H1 (cell line): ENCODE results near the gene TTLL9. TPM values are rescaled to one million over a fixed set of nuclear protein-coding genes. Genes with fewer than 3 reads are reported as not detected.

Source experiments
- CTCF ChIA-PET: fragments of 300-600 bp; sonication (Branson Sonifier 250); formaldehyde crosslinking; loops from one replicate; lab custom pipeline; 2021; ENCODE audit not compliant: partially characterized antibody; lab: Charles Lee
- POLR2A ChIA-PET: fragments of 300-600 bp; sonication (Branson Sonifier 250); formaldehyde crosslinking; loops from one replicate; lab custom pipeline; 2021; ENCODE audit warnings: inconsistent platforms; ENCODE audit not compliant: partially characterized antibody; lab: Charles Lee
- DNase-seq, 2 experiments: peaks; one replicate each; pipeline versions ENCODE4 v3.0.0 to v3.0.0-alpha.2; 2010 to 2022; ENCODE audit warnings: low spot score in 2 of 2, low read depth in 1 of 2, mixed read lengths in 1 of 2
- FAIRE-seq: peaks from 2 replicates; lab custom pipeline; 2011; peaks lifted over from hg19 to GRCh38; lab: Jason Lieb, UNC
- H2AFZ ChIP-seq: 2 replicates; pipeline ENCODE4 v1.8.1; 2012; ENCODE audit warnings: low read length, inconsistent platforms
- H2AK5ac ChIP-seq: 2 replicates; pipeline ENCODE4 v1.6.1; 2013; ENCODE audit warnings: low read depth, low read length
- H2BK120ac ChIP-seq: replicated peaks from 2 replicates; pipeline ENCODE3; 2013; ENCODE audit warnings: low read depth, low read length, inconsistent platforms
- H2BK12ac ChIP-seq: 2 replicates; pipeline ENCODE4 v1.6.1; 2013; ENCODE audit warnings: low read depth, low read length
- H2BK15ac ChIP-seq: 2 replicates; pipeline ENCODE4 v1.6.1; 2013; ENCODE audit warnings: low read length
- H2BK20ac ChIP-seq: 2 replicates; pipeline ENCODE4 v1.6.1; 2013; ENCODE audit warnings: low read length
- H2BK5ac ChIP-seq: 2 replicates; pipeline ENCODE4 v1.6.1; 2013; ENCODE audit warnings: low read depth, low read length
- H3K14ac ChIP-seq: 2 replicates; pipeline ENCODE4 v1.6.1; 2013; ENCODE audit warnings: inconsistent platforms; ENCODE audit not compliant: insufficient read length
- H3K18ac ChIP-seq: 2 replicates; pipeline ENCODE4 v1.6.1; 2013; ENCODE audit warnings: low read length; ENCODE audit errors: extremely low read depth
- H3K23ac ChIP-seq: 2 replicates; pipeline ENCODE4 v1.6.1; 2013; ENCODE audit warnings: inconsistent platforms; ENCODE audit not compliant: insufficient read length
- H3K23me2 ChIP-seq: 2 replicates; pipeline ENCODE4 v1.6.1; 2013; ENCODE audit warnings: low read depth, low read length
- H3K27ac ChIP-seq: 2 replicates; pipeline ENCODE4 v1.6.1; 2011; ENCODE audit warnings: low read depth, low read length, inconsistent platforms
- H3K27me3 ChIP-seq, 4 experiments: replicated peaks in 1 of 4; 1 replicate in 1 of 4; 2 replicates in 3 of 4; pipeline versions ENCODE4 v1.6.1 to v1.8.1; 2011 to 2013; ENCODE audit warnings: low read length in 3 of 4, mild to moderate bottlenecking in 3 of 4, inconsistent platforms in 2 of 4, mixed read lengths in 2 of 4, moderate library complexity in 1 of 4; ENCODE audit not compliant: control insufficient read depth in 3 of 4, insufficient read depth in 3 of 4; ENCODE audit errors: extremely low read depth in 1 of 4
- H3K36me3 ChIP-seq, 4 experiments: 2 replicates each; pipeline versions ENCODE4 v1.6.1 to v1.8.1; 2011 to 2013; ENCODE audit warnings: mild to moderate bottlenecking in 4 of 4, low read length in 3 of 4, moderate library complexity in 2 of 4, control low read depth in 1 of 4, inconsistent platforms in 1 of 4; ENCODE audit not compliant: insufficient read depth in 4 of 4, control insufficient read depth in 2 of 4
- H3K4ac ChIP-seq: replicated peaks from 2 replicates; pipeline ENCODE3; 2013; ENCODE audit warnings: low read length, low read depth, mixed read lengths, inconsistent platforms; ENCODE audit not compliant: insufficient read length
- H3K4me1 ChIP-seq, 4 experiments: replicated peaks in 1 of 4; 1 replicate in 1 of 4; 2 replicates in 3 of 4; pipeline versions ENCODE4 v1.6.1 to v1.8.1; 2011 to 2013; ENCODE audit warnings: low read length in 3 of 4, inconsistent platforms in 2 of 4, mixed read lengths in 1 of 4; ENCODE audit not compliant: insufficient read depth in 4 of 4, control insufficient read depth in 3 of 4
- H3K4me2 ChIP-seq, 2 experiments: 2 replicates each; pipeline versions ENCODE4 v1.6.1 to v1.8.1; 2011 to 2013; ENCODE audit warnings: low read depth in 2 of 2, low read length in 2 of 2, control low read depth in 1 of 2, inconsistent platforms in 1 of 2, mild to moderate bottlenecking in 1 of 2; ENCODE audit not compliant: insufficient read depth in 1 of 2
- H3K4me3 ChIP-seq, 4 experiments: fragments of 200-600, 300-600 bp in 1 of 4; sonication (generic), shearing (Covaris generic), sonication (Bioruptor Twin) in 1 of 4; 2 replicates each; pipeline versions ENCODE4 v1.5.1 to v1.8.1; 2011 to 2016; ENCODE audit warnings: low read length in 4 of 4, low read depth in 3 of 4, control low read depth in 2 of 4, inconsistent platforms in 2 of 4, mild to moderate bottlenecking in 2 of 4, mixed read lengths in 1 of 4, moderate library complexity in 1 of 4; ENCODE audit not compliant: insufficient read depth in 2 of 4; ENCODE audit errors: extremely low read depth in 1 of 4
- H3K56ac ChIP-seq: replicated peaks from 2 replicates; pipeline ENCODE3; 2013; ENCODE audit warnings: low read depth, mild to moderate bottlenecking, mixed read lengths, low read length, inconsistent platforms; ENCODE audit not compliant: insufficient read length
- H3K79me1 ChIP-seq: 2 replicates; pipeline ENCODE4 v1.6.1; 2013; ENCODE audit warnings: low read depth, low read length, control low read depth
- H3K79me2 ChIP-seq, 2 experiments: 2 replicates each; pipeline versions ENCODE4 v1.6.1 to v1.8.1; 2012 to 2013; ENCODE audit warnings: low read length in 2 of 2, mild to moderate bottlenecking in 2 of 2, inconsistent platforms in 1 of 2; ENCODE audit not compliant: insufficient read depth in 2 of 2, control insufficient read depth in 1 of 2
- H3K9ac ChIP-seq, 4 experiments: replicated peaks in 1 of 4; 1 replicate in 1 of 4; 2 replicates in 3 of 4; pipeline versions ENCODE4 v1.6.1 to v1.8.1; 2011 to 2013; ENCODE audit warnings: low read depth in 3 of 4, low read length in 3 of 4, control low read depth in 2 of 4, mild to moderate bottlenecking in 2 of 4, moderate library complexity in 2 of 4, inconsistent platforms in 1 of 4; ENCODE audit errors: extremely low read depth in 1 of 4
- H3K9me3 ChIP-seq, 2 experiments: 2 replicates each; pipeline versions ENCODE4 v1.6.1 to v1.8.1; 2012 to 2013; ENCODE audit warnings: mild to moderate bottlenecking in 2 of 2, moderate library complexity in 2 of 2, control low read depth in 1 of 2, inconsistent platforms in 1 of 2, low read depth in 1 of 2, low read length in 1 of 2, mixed read lengths in 1 of 2; ENCODE audit not compliant: insufficient read depth in 2 of 2
- H4K20me1 ChIP-seq, 2 experiments: replicated peaks in 1 of 2; 2 replicates each; pipeline versions ENCODE3 to v1.8.1; 2011 to 2013; ENCODE audit warnings: inconsistent platforms in 2 of 2, low read length in 2 of 2, mild to moderate bottlenecking in 1 of 2; ENCODE audit not compliant: insufficient read depth in 2 of 2, control insufficient read depth in 1 of 2
- H4K5ac ChIP-seq: 2 replicates; pipeline ENCODE4 v1.6.1; 2013; ENCODE audit warnings: low read length, low read depth, mixed read lengths, inconsistent platforms; ENCODE audit not compliant: insufficient read length
- H4K8ac ChIP-seq: 2 replicates; pipeline ENCODE4 v1.8.0; 2013; ENCODE audit warnings: mild to moderate bottlenecking, moderate library complexity, low read length, inconsistent platforms; ENCODE audit not compliant: insufficient read depth; ENCODE audit errors: extremely low read depth
- H4K91ac ChIP-seq: replicated peaks from 2 replicates; pipeline ENCODE3; 2013; ENCODE audit warnings: low read length, mixed read lengths, inconsistent platforms; ENCODE audit not compliant: insufficient read length
- CHD2 ChIP-seq: IDR thresholded peaks from 2 replicates; pipeline ENCODE4 v1.6.1; 2012; ENCODE audit warnings: low read length, improper control_type of control experiment
- KDM1A ChIP-seq: fragments of 200-600, 300-600 bp; sonication (generic); IDR thresholded peaks from 2 replicates; pipeline ENCODE4 v1.7.1; 2016; ENCODE audit warnings: mild to moderate bottlenecking, low read length, borderline replicate concordance
- POLR2AphosphoS5 ChIP-seq: IDR thresholded peaks from 2 replicates; pipeline ENCODE4 v1.6.1; 2011; ENCODE audit warnings: low read depth, low read length
- SIN3A ChIP-seq, 2 experiments: IDR thresholded peaks in 1 of 2; conservative IDR thresholded peaks in 1 of 2; 2 replicates each; pipeline ENCODE4 v1.6.1; 2011 to 2012; ENCODE audit warnings: low read length in 2 of 2, improper control_type of control experiment in 1 of 2, low read depth in 1 of 2, mild to moderate bottlenecking in 1 of 2
- TAF1 ChIP-seq: IDR thresholded peaks from 2 replicates; pipeline ENCODE4 v1.6.1; 2011; ENCODE audit warnings: mild to moderate bottlenecking, low read depth, low read length
- WGBS, 2 experiments: shearing (Covaris generic) in 1 of 2; methylation state at CpG; one replicate each; pipeline versions ENCODE4 v1.1.6 to v1.1.7; 2013 to 2015; ENCODE audit warnings: low lambda C conversion rate in 2 of 2, mixed read lengths in 2 of 2, inconsistent platforms in 1 of 2, low coverage in 1 of 2, missing lambda C conversion rate in 1 of 2; ENCODE audit not compliant: insufficient replicate concordance in 2 of 2, insufficient coverage in 1 of 2, insufficient read length in 1 of 2; ENCODE audit errors: extremely low coverage in 1 of 2, missing lambda C conversion rate in 1 of 2; 5-methylcytosine and 5-hydroxymethylcytosine counted together
- polyA plus RNA-seq, 7 experiments: library from polyadenylated mRNA; depleted of rRNA in 3 of 7; stranded (reverse) in 5 of 7; unstranded in 2 of 7; fragments of >200 nt in 5 of 7; fragments of 200-250 nt in 2 of 7; gene quantifications; 1 replicate in 5 of 7; 2 replicates in 1 of 7; 4 replicates in 1 of 7; pipeline versions ENCODE4 v1.2.1 to v1.2.3, GENCODE V29; 2011 to 2013; ENCODE audit warnings: missing spikeins in 2 of 7, mixed read lengths in 2 of 7
- total RNA-seq: library from RNA; stranded (reverse); fragmentation: NEBNext Ultra II Directional; extraction: Animal tissue kit (Norgen Biotek cat#: 25700); gene quantifications from 2 replicates; pipeline ENCODE4 v1.2.1, GENCODE V29; 2021

The TTLL9 gene
- total and polyA plus RNA-seq, 2 of the 8 experiments (the other 6 are each of a cell fraction or from before 2014, with no cell fraction given), result 0.06 TPM; not detected in 1

- WGBS, 2 experiments, result 89% methylated on average over 4 of the region's 4 CpGs; no CpG with 5 or more reads in 1 of the 2 experiments
- no peaks in the 10 kb centered on the region for H3K23me2 ChIP-seq
- no peak overlapping the region for H3K18ac ChIP-seq
- no peak overlapping the region for H2AFZ ChIP-seq
- no peak overlapping the region for H4K5ac ChIP-seq
- no peaks in the 10 kb centered on the region for H3K79me1 ChIP-seq
- TF ChIP-seq CHD2 (no peak), TAF1 (no peak), POLR2AphosphoS5 (no peak), SIN3A (conservative IDR thresholded peaks at IDR 0.05 in 1 of 2, IDR thresholded peaks at IDR 0.05 in 1 of 2; ENCODE audit: low read depth in 1 of 2, low read length in 2 of 2) (no peak), KDM1A (no peak)
- H2BK20ac ChIP-seq, result no peak overlapping the region
- no peak overlapping the region for H4K91ac ChIP-seq
- H2BK15ac ChIP-seq, result no peak overlapping the region
- no peak overlapping the region for H2BK120ac ChIP-seq
- no peaks in the 10 kb centered on the region for H3K79me2 ChIP-seq
- H2BK12ac ChIP-seq, result no peak overlapping the region
- no peak overlapping the region for H2BK5ac ChIP-seq
- no peak overlapping the region for H3K4me2 ChIP-seq
- H3K27me3 ChIP-seq, result no peaks in the 10 kb centered on the region
- no peak overlapping the region for H4K8ac ChIP-seq
- H3K23ac ChIP-seq, result no peak overlapping the region
- no peak overlapping the region for H3K14ac ChIP-seq
- no peaks in the 10 kb centered on the region for H3K36me3 ChIP-seq
- H3K9ac ChIP-seq, result no peak overlapping the region
- peaks cover 0 to 22% (median 16%) of the 10 kb centered on the region in 4 experiments; a peak in 6 of 7 replicates for H3K4me1 ChIP-seq
- H3K27ac ChIP-seq, result no peak overlapping the region
- POLR2A ChIA-PET, result no interaction called here
- H3K4me3 ChIP-seq, result no peak overlapping the region
- H3K4ac ChIP-seq, result no peak overlapping the region
- H3K56ac ChIP-seq, result no peak overlapping the region
- no peaks in the 10 kb centered on the region for H3K9me3 ChIP-seq
- CTCF ChIA-PET, result interaction anchor here (0.6 to 1.1 kb wide), 2 partner anchors 12 to 61 kb away, joined by 3 to 5 read pairs; no protein-coding TSS in a partner anchor
- no peak for DNase-seq
- FAIRE-seq, result no peak
- H4K20me1 ChIP-seq, result no peaks in the 10 kb centered on the region
- H2AK5ac ChIP-seq, result no peak overlapping the region
Observed at GRCh38 chr20:31922181-31922580, 51.7 kb downstream of the TTLL9 start.
